Measurements from ENCODE around the gene CSHL1.
"Not testable (repeated sequence)": the region's sequence is repeated elsewhere in the genome, so short reads cannot be mapped to it uniquely, and the experiment has no call there.

CSHL1 gene

DNA sequence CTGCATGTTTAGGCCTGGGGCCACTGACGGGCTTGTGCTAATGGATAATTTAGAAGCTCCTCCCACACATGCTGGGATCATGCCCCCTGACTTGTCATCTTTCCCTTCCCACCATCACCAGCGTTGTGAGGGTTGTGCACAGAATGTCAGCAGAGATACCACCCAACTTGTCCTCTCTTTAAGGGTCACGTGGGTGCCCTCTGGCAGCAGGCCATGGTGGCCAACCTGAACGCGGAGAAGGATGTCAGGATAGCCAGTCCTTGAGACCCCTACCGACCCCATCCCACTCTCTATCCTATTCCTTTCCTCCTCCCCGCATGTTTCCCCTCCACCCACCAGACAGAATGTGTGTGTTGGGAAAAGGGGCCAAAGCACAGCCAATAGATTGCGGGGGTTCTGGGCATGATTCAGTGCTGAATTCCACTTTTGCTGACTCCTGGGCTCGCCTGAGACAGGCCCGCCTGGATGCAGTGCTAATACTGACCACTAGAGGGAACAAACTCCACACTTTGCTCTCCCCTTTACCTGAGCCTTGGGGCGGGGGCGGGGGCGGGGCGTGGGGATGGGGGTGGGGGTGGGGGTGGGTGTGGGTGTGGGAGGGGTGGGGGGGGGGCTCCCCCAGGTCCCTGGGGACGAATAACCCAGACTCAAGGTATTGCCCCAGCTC, 29.0 kb downstream of the CSHL1 start, which contains the start of gene GH2:
GH2 (minus strand) TSS at position 10 of the 667 bp plus-strand sequence. CDS start 143 bp downstream, outside the sequence.
- no peak for TF ChIP-seq Cebpa-rat (IDR thresholded peaks at IDR 0.05)
- no peaks in the 10 kb centered on the region for H3K27me3 ChIP-seq
- no peak within 1 kb of the TSS for H3K4me3 ChIP-seq
- H3K9ac ChIP-seq = no peak within 1 kb of the TSS
- H3K36me3 ChIP-seq = no peaks in the 10 kb centered on the region
- no peak within 1 kb of the TSS for H3K4me2 ChIP-seq
- no peaks in the 10 kb centered on the region for H3K9me3 ChIP-seq
- no peak within 1 kb of the TSS for H3K27ac ChIP-seq
- H4K20me1 ChIP-seq = no peaks in the 10 kb centered on the region
- peaks cover 10% of the 10 kb centered on the region for H3K4me1 ChIP-seq

DNA sequence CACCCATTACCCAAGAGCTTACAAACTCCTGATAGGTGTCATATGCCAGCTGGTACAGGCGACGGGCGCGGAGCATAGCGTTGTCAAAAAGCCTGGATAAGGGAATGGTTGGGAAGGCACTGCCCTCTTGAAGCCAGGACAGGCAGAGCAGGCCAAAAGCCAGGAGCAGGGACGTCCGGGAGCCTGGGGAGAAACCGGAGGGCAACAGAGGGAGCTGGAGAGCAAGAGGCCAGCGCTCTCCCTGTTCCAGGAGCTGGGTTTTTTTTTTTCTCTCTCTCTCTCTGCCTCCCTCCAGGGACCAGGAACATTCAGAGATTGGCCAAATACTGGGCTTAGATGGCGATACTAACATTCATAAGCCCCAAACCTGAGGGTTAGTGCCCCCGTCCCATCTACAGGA, 29.7 kb downstream of the CSHL1 start:
- H3K4me2 ChIP-seq, H3K27me3 ChIP-seq, H3K36me3 ChIP-seq, H3K27ac ChIP-seq, H4K20me1 ChIP-seq, H3K4me1 ChIP-seq, H3K9me3 ChIP-seq, H3K4me3 ChIP-seq, H3K9ac ChIP-seq: not testable (repeated sequence)

GRCh38 chr17:63880706-63881105, 30.4 kb downstream of the CSHL1 start:
- no peak overlapping the region for H3K27ac ChIP-seq
- H3K9ac ChIP-seq = no peak overlapping the region
- no peak overlapping the region for H3K4me2 ChIP-seq
- H3K27me3 ChIP-seq = no peaks in the 10 kb centered on the region
- H3K36me3 ChIP-seq = no peaks in the 10 kb centered on the region
- H4K20me1 ChIP-seq = no peaks in the 10 kb centered on the region
- peaks cover 10% of the 10 kb centered on the region for H3K4me1 ChIP-seq
- no peaks in the 10 kb centered on the region for H3K9me3 ChIP-seq
- H3K4me3 ChIP-seq = no peak overlapping the region
- no peak for TF ChIP-seq Cebpa-rat (IDR thresholded peaks at IDR 0.05)

GRCh38 chr17:63878413-63878812, 32.6 kb downstream of the CSHL1 start:
- peak overlapping the region; percentile 48 for H3K4me2 ChIP-seq
- not testable (repeated sequence) for H4K20me1 ChIP-seq, H3K36me3 ChIP-seq, H3K4me1 ChIP-seq, H3K27ac ChIP-seq, H3K4me3 ChIP-seq, H3K27me3 ChIP-seq, H3K9ac ChIP-seq, H3K9me3 ChIP-seq

GRCh38 chr17:63874693-63875092, 36.4 kb downstream of the CSHL1 start:
- not testable (repeated sequence) for H3K4me1 ChIP-seq, H3K4me3 ChIP-seq, H3K36me3 ChIP-seq, H3K27me3 ChIP-seq, H4K20me1 ChIP-seq, H3K9me3 ChIP-seq, H3K9ac ChIP-seq, H3K27ac ChIP-seq, H3K4me2 ChIP-seq

DNA sequence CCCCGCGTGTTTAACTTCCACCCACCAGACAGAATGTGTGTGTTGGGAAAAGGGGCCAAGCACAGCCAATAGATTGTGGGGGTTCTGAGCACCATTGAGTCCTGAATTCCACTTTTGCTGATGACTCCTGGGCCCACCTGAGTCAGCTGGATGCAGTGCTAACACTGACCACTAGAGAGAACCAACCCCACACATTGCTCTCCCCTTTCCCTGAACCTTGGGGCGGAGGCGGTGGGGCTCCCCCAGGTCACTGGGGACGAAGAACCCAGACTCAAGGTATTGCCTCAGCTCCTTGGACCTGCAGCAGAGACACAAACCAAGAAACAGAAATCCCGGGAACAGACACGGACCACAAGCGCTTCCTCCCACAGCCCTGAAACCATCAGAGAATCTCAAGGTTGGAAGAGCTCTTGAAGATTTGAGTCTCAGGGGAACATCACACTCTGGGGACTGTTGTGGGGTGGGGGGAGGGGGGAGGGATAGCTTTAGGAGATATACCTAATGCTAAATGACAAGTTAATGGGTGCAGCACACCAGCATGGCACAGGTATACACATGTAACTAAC, 36.9 kb downstream of the CSHL1 start:
- not testable (repeated sequence) for H3K27me3 ChIP-seq, H3K4me3 ChIP-seq, H3K4me1 ChIP-seq, H3K27ac ChIP-seq, H3K9me3 ChIP-seq, H3K4me2 ChIP-seq, H4K20me1 ChIP-seq, H3K36me3 ChIP-seq, H3K9ac ChIP-seq

DNA sequence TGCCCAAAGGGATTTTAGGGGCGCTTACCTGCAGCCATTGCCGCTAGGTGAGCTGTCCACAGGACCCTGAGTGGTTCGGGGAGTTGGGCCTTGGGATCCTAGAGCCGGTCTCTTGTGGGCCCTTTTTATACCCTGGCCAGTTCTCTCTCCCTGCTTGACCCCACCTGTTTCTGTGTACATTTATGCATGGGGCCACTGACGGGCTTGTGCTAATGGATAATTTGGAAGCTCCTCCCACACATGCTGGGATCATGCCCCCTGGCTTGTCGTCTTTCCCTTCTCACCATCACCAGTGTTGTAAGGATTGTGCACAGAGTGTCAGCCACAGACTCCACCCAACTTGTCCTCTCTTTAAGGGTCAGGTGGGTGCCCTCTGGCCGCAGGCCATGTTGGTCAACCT, 37.5 kb downstream of the CSHL1 start, which contains the start of gene CSH2:
CSH2 (minus strand) TSS at position 101 of the 400 bp plus-strand sequence; CDS start at position 38, 63 bp downstream.
- not testable (repeated sequence) for H4K20me1 ChIP-seq, H3K27ac ChIP-seq, H3K4me3 ChIP-seq, H3K9ac ChIP-seq, H3K4me1 ChIP-seq, H3K9me3 ChIP-seq, H3K27me3 ChIP-seq, H3K36me3 ChIP-seq, H3K4me2 ChIP-seq

GRCh38 chr17:63871646-63872365, 39.3 kb downstream of the CSHL1 start:
- not testable (repeated sequence) for H3K27ac ChIP-seq, H3K9me3 ChIP-seq, H3K9ac ChIP-seq, H3K4me3 ChIP-seq, H3K4me2 ChIP-seq, H3K36me3 ChIP-seq, H3K27me3 ChIP-seq, H3K4me1 ChIP-seq, H4K20me1 ChIP-seq

GRCh38 chr17:63870292-63870665, 40.8 kb downstream of the CSHL1 start:
- H3K4me2 ChIP-seq, H3K9ac ChIP-seq, H3K4me3 ChIP-seq, H3K9me3 ChIP-seq, H3K36me3 ChIP-seq, H3K27me3 ChIP-seq, H4K20me1 ChIP-seq, H3K4me1 ChIP-seq, H3K27ac ChIP-seq: not testable (repeated sequence)

GRCh38 chr17:63869491-63870291, 41.4 kb downstream of the CSHL1 start:
- not testable (repeated sequence) for H3K9ac ChIP-seq, H3K4me2 ChIP-seq, H3K4me1 ChIP-seq, H3K4me3 ChIP-seq, H3K9me3 ChIP-seq, H4K20me1 ChIP-seq, H3K36me3 ChIP-seq, H3K27me3 ChIP-seq, H3K27ac ChIP-seq

DNA sequence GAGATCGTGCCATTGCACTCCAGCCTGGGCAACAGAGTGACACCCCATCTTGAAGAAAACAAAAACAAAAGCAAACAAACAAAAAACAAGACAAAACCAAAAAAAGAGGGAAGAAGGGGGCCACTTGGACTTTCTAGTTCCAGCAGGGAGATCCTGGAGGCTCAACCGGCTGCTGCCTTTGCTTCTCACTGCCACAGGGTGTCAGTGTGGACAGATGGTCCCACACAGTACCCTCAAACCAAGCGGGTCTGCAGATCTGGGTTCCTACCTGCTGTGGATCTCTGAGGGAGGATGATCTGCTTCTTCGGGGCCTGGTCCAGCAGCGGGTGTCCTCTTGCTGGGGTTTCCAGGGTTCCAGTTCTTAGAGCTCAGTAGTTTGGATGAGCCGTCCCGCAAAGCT, 44.4 kb downstream of the CSHL1 start:
- H3K9ac ChIP-seq, H3K4me2 ChIP-seq, H3K27me3 ChIP-seq, H3K4me3 ChIP-seq, H3K27ac ChIP-seq, H3K36me3 ChIP-seq, H3K9me3 ChIP-seq, H3K4me1 ChIP-seq, H4K20me1 ChIP-seq: not testable (repeated sequence)

Measured in BLaER1 (cell line).